22Rv1 (cell line): ENCODE data around the gene SH3BP4.

Source experiments
- H3K27ac ChIP-seq: fragments of 450-650 bp; 2 replicates; pipeline ENCODE4 v1.5.1; 2017
- ZFX ChIP-seq: fragments of 450-650 bp; IDR thresholded peaks from 2 replicates; pipeline ENCODE4 v1.6.1; 2017; ENCODE audit warnings: antibody characterized with exemption, borderline replicate concordance
- TF ChIP-seq, protein P1 (sequence below): fragments of 450-650 bp; IDR thresholded peaks from 2 replicates; pipeline ENCODE4 v1.5.1; 2017; ENCODE audit warnings: mild to moderate bottlenecking

SH3BP4 gene

DNA sequence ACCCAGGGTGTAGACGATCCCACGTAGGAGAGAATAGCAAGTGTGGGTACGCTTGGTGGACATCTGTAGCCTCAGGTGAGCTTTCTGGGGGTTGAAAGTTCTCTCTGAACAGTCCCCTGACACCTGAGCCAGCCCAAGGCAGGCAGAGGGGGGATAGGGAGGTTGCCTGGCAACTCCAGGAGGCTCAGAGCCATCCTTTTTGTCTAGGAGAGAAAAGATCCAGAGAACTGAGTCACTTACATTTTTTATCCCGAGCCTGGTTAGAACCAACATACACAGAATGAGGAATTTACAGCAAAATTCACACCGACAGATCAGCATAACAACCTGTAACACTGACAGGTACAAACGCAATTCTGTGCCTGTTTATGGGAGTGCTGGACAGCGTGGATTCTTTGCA lies 113.2 kb downstream of the SH3BP4 start:
- no peak overlapping the region for H3K27ac ChIP-seq
- TF ChIP-seq ZFX, result no peak
- TF ChIP-seq, protein P1, sequence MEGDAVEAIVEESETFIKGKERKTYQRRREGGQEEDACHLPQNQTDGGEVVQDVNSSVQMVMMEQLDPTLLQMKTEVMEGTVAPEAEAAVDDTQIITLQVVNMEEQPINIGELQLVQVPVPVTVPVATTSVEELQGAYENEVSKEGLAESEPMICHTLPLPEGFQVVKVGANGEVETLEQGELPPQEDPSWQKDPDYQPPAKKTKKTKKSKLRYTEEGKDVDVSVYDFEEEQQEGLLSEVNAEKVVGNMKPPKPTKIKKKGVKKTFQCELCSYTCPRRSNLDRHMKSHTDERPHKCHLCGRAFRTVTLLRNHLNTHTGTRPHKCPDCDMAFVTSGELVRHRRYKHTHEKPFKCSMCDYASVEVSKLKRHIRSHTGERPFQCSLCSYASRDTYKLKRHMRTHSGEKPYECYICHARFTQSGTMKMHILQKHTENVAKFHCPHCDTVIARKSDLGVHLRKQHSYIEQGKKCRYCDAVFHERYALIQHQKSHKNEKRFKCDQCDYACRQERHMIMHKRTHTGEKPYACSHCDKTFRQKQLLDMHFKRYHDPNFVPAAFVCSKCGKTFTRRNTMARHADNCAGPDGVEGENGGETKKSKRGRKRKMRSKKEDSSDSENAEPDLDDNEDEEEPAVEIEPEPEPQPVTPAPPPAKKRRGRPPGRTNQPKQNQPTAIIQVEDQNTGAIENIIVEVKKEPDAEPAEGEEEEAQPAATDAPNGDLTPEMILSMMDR, result no peak

DNA sequence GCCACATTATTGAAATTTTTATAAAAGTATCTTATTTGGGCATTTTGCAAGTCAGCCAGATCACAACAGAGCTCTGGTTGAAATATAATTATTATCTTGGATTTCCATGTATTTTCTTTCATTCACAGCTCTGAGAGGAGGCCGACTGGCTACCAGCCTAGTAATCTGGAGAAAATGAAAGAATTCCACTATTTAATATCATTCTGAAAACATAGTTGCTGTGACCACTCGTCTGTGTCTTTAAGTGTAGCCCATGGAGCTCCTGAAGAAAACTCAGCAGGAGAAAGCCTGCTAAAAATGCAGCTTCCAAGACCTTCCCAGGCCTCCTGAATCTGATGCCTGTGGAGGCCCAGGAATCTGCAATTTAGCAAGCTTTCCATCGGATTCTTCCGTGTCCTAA lies 114.7 kb downstream of the SH3BP4 start:
- H3K27ac ChIP-seq, result no peak overlapping the region
- no peak for TF ChIP-seq ZFX
- TF ChIP-seq, protein P1, result no peak

DNA sequence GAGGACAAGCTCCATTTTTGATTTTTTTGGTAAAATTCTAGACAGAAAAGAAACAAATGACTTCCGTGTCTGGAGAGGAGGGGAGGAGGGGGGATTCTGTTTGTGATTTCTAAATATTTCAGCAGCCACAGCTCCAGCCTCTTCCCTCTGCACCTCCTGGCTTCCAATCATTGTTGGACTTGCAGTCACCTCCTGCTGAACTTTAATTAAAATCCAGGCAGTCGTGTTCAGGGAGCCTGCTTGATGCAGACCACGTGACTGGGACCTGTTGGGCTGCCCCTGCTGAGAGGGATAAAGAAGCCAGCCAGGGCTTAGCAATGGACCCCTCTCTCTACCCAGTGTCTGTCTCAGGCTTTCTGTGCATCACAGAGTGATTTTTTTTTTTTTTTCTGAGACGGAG lies 115.1 kb downstream of the SH3BP4 start:
- H3K27ac ChIP-seq, result no peak overlapping the region
- TF ChIP-seq, protein P1, result no peak
- TF ChIP-seq ZFX, result no peak

DNA sequence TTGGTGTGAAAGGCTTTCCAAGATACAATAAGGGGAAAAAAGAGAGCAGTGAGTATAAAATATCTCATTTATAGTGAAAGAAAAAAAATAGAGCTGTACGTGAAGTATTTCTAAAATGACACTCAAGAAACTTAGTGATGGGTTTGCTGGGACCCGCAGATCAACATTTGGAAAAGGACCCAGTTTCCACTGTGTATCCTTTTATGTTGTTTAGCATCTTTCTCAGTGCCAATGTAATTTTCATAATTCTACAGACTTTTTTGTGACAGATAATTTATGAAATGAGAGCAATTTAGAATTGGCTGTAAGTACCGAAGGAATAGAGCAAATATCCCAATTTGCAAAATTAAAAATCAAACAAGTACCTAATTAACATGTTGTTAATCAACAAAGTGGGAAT lies 116.9 kb downstream of the SH3BP4 start:
- H3K27ac ChIP-seq, result no peak overlapping the region
- TF ChIP-seq, protein P1, result no peak
- TF ChIP-seq ZFX, result no peak

DNA sequence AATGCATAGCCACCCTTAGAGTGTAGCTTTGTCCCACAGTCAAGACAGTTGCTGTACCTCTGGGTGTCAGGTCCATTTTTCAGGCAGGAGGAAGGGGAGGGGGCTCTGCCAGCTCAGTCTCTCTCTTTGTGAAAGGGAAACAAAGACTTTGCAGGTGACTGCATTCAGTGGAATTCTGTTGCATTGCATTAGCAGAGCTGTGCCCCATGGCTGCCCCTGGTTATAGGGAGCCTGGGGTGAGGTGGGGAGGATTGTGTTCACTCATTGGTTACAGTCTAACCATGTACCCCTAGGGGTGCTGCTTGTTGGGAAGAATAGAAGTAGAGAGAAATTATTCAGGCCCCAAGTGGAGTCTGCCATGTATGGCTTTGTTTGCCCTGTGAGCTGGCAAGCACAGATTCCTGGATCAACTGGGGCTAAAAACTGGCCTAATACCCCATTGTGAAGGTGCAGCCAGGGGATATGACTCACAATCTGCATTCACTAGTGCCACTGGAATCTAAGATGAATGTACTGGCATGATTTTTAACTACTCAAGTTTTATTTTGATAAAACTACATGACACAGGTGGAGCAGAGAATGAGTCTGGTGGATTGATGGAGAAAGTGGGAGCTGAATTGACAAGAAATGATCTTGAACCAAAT lies 118.4 kb downstream of the SH3BP4 start:
- TF ChIP-seq ZFX, result no peak
- TF ChIP-seq, protein P1, result no peak
- H3K27ac ChIP-seq, result no peak overlapping the region

DNA sequence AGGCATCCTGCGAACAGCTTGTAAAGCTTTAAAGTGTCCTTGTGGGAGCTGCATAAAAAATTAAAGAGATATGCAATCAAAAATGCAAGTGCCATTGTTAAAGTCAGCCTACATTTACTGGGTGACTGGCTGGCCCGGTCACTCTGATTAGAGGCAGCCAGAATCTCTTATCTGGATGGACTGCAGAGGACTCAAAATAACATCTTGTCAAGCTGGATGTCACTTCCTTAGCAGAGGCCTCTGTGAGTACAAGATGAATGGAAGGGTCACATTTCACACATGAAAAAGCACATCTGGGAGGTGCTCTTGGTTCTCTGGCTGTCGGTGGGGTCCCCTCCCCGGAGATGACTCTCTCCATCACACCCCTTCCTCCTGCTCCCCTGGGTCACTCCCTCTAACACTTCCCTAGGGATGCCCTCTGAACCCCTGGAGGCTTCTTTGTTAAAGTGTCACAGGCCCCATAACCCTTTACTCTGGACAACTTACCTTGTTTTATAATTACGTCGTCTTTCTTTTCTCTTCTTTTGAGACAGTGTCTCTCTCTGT lies 122.1 kb downstream of the SH3BP4 start:
- TF ChIP-seq, protein P1, result no peak
- no peak for TF ChIP-seq ZFX
- no peak overlapping the region for H3K27ac ChIP-seq

DNA sequence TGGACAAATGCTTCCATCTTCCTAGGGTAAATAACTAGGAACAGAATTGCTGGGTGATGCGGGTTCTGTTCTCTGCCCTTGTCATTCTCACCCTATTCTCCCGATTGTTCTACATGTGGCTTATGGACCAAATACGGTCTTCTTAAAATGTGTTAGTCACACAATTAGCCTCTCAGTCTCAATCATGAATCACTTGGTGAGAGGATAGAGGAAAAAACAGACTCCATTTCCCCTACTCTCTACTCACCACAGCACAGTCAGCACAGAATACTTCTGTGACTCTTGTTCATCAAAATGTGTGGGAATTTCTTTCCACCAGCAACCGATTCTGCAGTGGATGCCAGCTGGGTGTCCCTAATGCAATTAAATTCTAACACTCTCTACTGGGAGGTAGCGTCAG lies 125.2 kb downstream of the SH3BP4 start:
- no peak for TF ChIP-seq ZFX
- TF ChIP-seq, protein P1, result no peak

More for the DNA sequence above, 125.2 kb downstream of the SH3BP4 start:
- no peak overlapping the region for H3K27ac ChIP-seq
